Measurements from ENCODE around the gene NAXE.
A peak's percentile ranks its signal among the peaks of the same experiment; 100 is the strongest.

The NAXE gene

DNA sequence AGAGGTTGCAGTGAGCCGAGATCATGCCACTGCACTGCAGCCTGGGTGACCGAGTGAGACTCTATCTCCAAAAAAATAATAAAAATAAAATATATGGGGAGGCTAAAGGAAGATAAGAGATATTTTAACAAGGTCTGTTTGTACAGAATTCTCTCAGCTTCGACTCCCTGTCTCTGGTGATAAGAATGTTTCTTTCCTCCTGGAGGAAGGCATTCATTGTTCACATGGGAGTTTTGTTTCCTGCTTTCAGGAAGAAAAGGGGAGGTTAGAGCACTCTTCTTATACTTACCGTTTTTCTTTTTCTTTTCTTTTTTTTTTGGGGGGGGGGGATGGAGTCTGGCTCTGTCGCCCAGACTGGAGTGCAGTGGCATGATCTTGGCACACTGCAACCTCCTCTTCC lies 2.0 kb upstream of the NAXE start:
- H3K36me3 ChIP-seq (ENCODE audit: control insufficient read depth, low read length) = peaks cover 29% of the 10 kb centered on the region
- H3K79me2 ChIP-seq (ENCODE audit: control insufficient read depth, low read length) = peaks cover 23% of the 10 kb centered on the region
- H3K9me2 ChIP-seq (replicated peaks; ENCODE audit: control insufficient read depth, low read length) = no peaks in the 10 kb centered on the region
- no peaks in the 10 kb centered on the region for H3K9me3 ChIP-seq (ENCODE audit: control insufficient read depth, insufficient read depth, low read length)
- no peak overlapping the region for H3K4me2 ChIP-seq (ENCODE audit: low read length)
- H3F3A ChIP-seq (ENCODE audit: control insufficient read depth, insufficient read depth) = peaks cover 26% of the 10 kb centered on the region
- peaks cover 31% of the 10 kb centered on the region for H3K4me1 ChIP-seq (ENCODE audit: control insufficient read depth, low read length)
- no peak overlapping the region for H3K4me3 ChIP-seq (ENCODE audit: low read length)
- no peak for TF ChIP-seq EZH2phosphoT487 (IDR thresholded peaks at IDR 0.05; ENCODE audit: borderline replicate concordance, low read length)
- TF ChIP-seq, protein P1, sequence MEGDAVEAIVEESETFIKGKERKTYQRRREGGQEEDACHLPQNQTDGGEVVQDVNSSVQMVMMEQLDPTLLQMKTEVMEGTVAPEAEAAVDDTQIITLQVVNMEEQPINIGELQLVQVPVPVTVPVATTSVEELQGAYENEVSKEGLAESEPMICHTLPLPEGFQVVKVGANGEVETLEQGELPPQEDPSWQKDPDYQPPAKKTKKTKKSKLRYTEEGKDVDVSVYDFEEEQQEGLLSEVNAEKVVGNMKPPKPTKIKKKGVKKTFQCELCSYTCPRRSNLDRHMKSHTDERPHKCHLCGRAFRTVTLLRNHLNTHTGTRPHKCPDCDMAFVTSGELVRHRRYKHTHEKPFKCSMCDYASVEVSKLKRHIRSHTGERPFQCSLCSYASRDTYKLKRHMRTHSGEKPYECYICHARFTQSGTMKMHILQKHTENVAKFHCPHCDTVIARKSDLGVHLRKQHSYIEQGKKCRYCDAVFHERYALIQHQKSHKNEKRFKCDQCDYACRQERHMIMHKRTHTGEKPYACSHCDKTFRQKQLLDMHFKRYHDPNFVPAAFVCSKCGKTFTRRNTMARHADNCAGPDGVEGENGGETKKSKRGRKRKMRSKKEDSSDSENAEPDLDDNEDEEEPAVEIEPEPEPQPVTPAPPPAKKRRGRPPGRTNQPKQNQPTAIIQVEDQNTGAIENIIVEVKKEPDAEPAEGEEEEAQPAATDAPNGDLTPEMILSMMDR (IDR thresholded peaks at IDR 0.05; ENCODE audit: low read depth, low read length, poor library complexity, severe bottlenecking) = no peak
- no peak overlapping the region for H3K27ac ChIP-seq (ENCODE audit: low read depth, low read length)
- H3K27me3 ChIP-seq (ENCODE audit: control insufficient read depth, low read length) = no peaks in the 10 kb centered on the region
- no peaks in the 10 kb centered on the region for H4K20me1 ChIP-seq (ENCODE audit: control insufficient read depth, insufficient read depth, low read depth, low read length)

DNA sequence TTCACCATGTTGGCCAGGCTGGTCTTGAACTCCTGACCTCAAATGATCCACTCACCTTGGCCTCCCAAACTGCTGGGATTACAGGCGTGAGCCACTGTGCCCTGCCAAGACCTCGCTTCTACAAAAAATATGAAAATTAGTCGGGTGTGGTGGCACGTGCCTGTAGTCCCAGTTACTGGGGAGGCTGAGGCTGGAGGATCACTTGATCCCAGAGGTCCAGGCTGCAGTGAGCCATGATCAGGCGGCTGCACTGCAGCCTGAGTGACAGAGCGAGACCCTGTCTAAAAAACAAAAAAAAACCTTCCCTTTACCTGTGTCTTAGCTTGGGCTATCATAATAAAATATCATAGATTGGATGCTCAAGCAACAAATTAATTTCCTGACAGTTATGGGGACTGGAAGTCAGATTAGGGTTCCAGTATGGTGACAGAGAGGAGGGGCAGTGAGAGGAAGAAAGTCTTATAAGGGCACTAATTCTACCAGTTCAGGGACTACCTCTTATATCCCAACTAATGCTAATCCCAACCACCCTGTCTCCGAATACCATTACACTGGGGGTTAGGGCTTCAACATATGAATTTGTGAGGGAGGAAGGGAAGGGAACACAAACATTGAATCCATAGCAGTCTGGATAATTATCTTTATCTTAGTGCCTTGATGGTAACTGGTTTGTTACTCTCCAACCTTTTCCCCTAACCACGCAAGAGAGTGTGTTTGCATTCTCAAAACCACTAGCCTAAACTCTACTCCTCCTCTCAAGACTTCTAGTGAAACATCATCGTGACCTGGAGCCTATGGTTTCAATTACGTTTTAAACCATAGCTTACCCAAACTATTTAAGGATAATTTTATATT lies 1.0 kb upstream of the NAXE start:
- H3F3A ChIP-seq (ENCODE audit: control insufficient read depth, insufficient read depth) = peaks cover 35% of the 10 kb centered on the region
- no peaks in the 10 kb centered on the region for H4K20me1 ChIP-seq (ENCODE audit: control insufficient read depth, insufficient read depth, low read depth, low read length)
- no peaks in the 10 kb centered on the region for H3K9me3 ChIP-seq (ENCODE audit: control insufficient read depth, insufficient read depth, low read length)
- H3K9me2 ChIP-seq (replicated peaks; ENCODE audit: control insufficient read depth, low read length) = no peaks in the 10 kb centered on the region
- TF ChIP-seq EZH2phosphoT487 (IDR thresholded peaks at IDR 0.05; ENCODE audit: borderline replicate concordance, low read length) = no peak
- TF ChIP-seq, protein P1 (IDR thresholded peaks at IDR 0.05; ENCODE audit: low read depth, low read length, poor library complexity, severe bottlenecking) = no peak
- H3K4me2 ChIP-seq (ENCODE audit: low read length) = peak overlapping the region; percentile 93
- no peak overlapping the region for H3K27ac ChIP-seq (ENCODE audit: low read depth, low read length)
- H3K4me3 ChIP-seq (ENCODE audit: low read length) = peak overlapping the region; percentile 95
- H3K36me3 ChIP-seq (ENCODE audit: control insufficient read depth, low read length) = peaks cover 39% of the 10 kb centered on the region
- no peaks in the 10 kb centered on the region for H3K27me3 ChIP-seq (ENCODE audit: control insufficient read depth, low read length)
- peaks cover 23% of the 10 kb centered on the region for H3K79me2 ChIP-seq (ENCODE audit: control insufficient read depth, low read length)
- H3K4me1 ChIP-seq (ENCODE audit: control insufficient read depth, low read length) = peaks cover 26% of the 10 kb centered on the region

DNA sequence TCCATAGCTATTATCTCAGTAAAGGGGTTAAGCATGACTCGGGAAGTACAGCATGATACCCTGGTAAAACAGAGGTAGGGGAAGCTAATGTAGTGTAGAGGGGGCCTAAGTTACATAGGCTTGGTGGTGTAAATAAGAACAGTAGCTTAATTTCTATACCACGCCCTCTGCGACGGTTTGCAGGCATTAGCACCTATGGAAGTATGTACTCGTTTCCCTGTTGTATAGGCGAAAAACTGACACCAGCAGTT lies 470 bp upstream of the NAXE start:
- no peaks in the 10 kb centered on the region for H3K9me3 ChIP-seq (ENCODE audit: control insufficient read depth, insufficient read depth, low read length)
- H3K27me3 ChIP-seq (ENCODE audit: control insufficient read depth, low read length) = no peaks in the 10 kb centered on the region
- H3K79me2 ChIP-seq (ENCODE audit: control insufficient read depth, low read length) = peaks cover 23% of the 10 kb centered on the region
- peaks cover 26% of the 10 kb centered on the region for H3K4me1 ChIP-seq (ENCODE audit: control insufficient read depth, low read length)
- H3K4me3 ChIP-seq (ENCODE audit: low read length) = peak overlapping the region; percentile 95
- no peak for TF ChIP-seq EZH2phosphoT487 (IDR thresholded peaks at IDR 0.05; ENCODE audit: borderline replicate concordance, low read length)
- TF ChIP-seq, protein P1 (IDR thresholded peaks at IDR 0.05; ENCODE audit: low read depth, low read length, poor library complexity, severe bottlenecking) = no peak
- H4K20me1 ChIP-seq (ENCODE audit: control insufficient read depth, insufficient read depth, low read depth, low read length) = no peaks in the 10 kb centered on the region
- peak overlapping the region; percentile 34; the same call in 1 of the 2 replicates for H3K27ac ChIP-seq (ENCODE audit: low read depth, low read length)
- H3F3A ChIP-seq (ENCODE audit: control insufficient read depth, insufficient read depth) = peaks cover 37% of the 10 kb centered on the region
- H3K4me2 ChIP-seq (ENCODE audit: low read length) = peak overlapping the region; percentile 93
- peaks cover 45% of the 10 kb centered on the region for H3K36me3 ChIP-seq (ENCODE audit: control insufficient read depth, low read length)
- H3K9me2 ChIP-seq (replicated peaks; ENCODE audit: control insufficient read depth, low read length) = no peaks in the 10 kb centered on the region

All from DOHH2 (cell line).